NOMO-1 treated with dmso at 0.1 percent for 144 hours (cell line): ENCODE data around the gene ZNF546.
"Not testable (repeated sequence)": the region's sequence is repeated elsewhere in the genome, so short reads cannot be mapped to it uniquely, and the experiment has no call there.

Experiments
- DNase-seq: peaks from one replicate; lab custom pipeline; 2025; ENCODE audit not compliant: unreplicated experiment; lab: John Stamatoyannopoulos, UW

Gene ZNF546

DNA sequence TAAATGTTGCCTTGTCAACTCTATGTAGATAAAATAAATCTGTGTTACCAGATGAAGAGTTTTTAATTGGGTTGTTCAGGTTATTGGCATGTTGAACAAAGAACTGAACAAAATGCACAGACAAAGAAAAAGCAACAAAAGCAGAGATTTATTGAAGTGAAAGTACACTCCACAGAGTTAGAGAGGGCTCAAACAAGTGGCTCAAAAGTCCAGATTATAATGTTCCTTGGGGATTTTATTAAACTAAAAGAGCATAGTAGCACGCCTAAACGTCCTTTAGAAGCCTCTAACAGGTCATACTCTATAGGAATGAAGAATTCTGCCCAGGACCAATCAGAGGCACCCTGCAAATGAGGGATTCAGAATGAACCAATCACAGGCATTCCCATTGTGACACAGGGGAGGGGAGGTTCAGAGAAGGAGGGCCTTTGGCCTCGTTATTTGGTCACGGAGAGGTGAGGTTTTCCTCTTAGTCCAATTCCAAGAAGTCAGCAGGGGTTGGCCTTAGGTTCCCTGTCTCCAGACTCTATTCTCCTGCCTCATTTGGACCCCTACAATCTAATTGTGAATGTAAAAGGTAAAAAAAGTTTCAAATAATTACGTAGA is 13.1 kb upstream of the ZNF546 start:
- no peak for DNase-seq

DNA sequence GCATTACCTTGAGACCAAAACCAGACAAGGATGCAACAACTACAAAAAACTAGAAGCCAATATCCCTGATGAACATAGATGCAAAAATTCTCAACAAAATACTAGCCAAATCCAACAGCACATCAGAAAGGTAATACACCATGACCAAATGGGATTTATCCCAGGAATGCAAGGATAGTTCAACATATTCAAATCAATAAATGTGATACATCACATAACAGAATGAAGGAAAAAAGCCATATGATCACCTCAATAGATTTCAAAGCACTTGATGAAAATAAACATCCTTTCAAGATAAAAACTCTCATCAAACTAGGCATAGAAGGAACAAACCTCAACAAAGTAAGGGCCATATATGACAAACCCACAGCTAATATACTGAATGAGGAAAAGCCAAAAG is 10.2 kb upstream of the ZNF546 start:
- DNase-seq: no peak

GRCh38 chr19:39987167-39987566 is 9.7 kb upstream of the ZNF546 start:
- no peak for DNase-seq

DNA sequence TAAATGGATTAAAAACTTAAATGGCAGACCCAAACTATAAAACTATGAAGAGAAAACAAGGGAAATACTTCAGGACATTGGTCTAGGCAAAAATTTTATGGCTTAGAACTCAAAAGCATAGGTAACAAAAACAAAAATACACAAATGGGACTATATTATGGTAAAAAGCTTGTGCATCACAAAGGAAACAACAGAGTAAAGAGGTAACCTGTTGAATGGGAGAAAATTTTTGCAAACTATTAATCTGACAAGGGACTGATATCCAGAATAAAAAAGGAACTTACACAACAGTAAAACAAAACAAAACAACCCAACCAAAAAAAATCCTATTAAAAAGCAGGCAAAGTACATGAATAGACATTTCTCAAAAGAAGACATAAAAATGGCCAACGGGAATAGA is 9.3 kb upstream of the ZNF546 start:
- no peak for DNase-seq

DNA sequence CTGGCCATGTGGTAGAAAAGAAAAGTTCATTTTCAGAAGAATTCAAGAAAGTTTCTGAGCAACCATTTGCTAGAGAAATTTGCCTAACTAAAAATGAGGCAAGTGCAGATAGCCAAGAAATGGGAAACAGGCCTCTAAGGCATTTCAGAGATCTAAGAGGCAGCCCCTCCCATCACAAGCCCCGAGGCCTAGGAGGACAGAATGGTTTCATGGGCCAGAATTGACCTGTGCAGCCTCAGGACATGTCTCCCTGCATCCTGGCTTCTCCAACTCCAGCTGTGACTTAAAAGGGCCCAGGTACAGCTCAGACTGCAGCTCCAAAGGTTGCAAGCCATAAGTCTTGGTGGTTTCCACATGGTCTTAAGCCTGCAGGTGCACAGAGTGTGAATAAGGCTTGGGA is 3.3 kb upstream of the ZNF546 start:
- DNase-seq: no peak

DNA sequence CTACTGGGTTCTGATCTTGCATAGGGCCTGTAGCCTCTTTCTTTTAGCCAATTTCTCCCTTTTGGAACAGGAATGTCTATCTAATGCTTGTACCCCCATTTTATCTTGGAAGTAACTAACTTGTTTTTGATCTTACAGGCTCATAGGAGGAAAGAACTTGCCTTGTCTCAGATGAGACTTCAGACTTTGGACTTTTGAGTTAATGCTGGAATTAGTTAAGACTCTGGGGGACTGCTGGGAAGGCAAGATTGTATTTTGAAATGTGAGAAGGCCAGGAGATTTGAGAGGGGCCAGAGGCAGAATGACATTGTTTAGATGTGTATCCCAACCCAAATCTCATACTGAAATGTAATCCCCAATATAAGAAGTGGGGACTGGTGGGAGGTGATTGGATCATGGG is 2.5 kb upstream of the ZNF546 start:
- DNase-seq: no peak

- DNase-seq: no peak
These were observed 1.1 kb upstream of the ZNF546 start for GRCh38 chr19:39995794-39996193.

DNA sequence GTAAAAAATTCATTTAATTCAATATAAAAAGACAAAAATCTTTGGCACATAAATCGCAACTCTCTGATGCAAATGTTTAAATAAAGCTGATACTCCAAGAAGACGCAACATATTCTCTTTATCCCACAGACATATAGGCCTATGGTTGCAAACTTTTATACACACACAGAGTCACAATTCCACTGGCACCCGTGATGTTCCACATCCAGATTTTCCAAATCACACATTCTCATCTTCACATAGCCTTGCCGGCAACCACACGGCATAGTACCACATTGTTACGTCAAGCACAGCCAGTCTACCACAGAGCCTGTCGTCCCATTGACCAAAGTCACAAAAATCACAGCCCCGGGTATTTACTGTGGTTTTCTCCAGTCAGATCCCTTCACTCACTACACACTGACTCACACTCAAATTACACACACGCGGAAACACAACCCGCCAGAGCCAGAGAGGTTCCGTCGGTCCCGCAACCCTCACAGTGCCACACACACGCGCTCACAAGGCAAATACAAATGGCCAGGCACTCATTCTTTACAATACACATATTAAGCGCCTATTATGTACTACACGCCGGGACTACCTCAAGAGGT is 546 bp upstream of the ZNF546 start:
- DNase-seq: peak; percentile 77

- DNase-seq: no peak
These were observed 867 bp downstream of the ZNF546 start for GRCh38 chr19:39997638-39998216.

GRCh38 chr19:39998501-39998900 is 1.6 kb downstream of the ZNF546 start:
- DNase-seq: no peak

DNA sequence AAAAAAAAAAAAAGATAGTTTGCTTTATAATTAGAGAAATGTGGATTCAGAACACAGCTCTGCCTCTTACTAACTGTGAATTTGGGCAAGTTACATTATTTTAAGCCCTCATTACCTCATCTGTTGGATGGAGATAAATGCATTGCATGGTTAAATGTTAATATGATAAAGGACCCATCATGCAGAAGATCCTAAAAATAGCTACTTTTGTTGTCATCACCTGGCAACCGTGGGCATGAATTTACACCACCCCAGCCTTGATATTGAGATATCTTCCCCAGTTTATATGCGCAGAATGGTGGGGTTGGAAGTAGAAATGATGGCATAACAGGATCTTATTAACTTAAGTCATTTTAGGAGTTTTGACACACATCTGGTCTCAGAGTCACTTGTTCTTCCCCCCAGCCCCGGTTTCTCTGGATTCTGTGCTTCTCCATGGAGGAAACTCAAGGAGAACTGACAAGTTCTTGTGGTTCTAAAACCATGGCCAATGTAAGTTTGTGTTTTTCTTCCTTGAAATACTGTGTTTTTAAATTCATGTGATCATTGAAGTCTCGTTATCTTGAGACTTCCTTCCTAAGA is 8.9 kb downstream of the ZNF546 start:
- no peak for DNase-seq

DNA sequence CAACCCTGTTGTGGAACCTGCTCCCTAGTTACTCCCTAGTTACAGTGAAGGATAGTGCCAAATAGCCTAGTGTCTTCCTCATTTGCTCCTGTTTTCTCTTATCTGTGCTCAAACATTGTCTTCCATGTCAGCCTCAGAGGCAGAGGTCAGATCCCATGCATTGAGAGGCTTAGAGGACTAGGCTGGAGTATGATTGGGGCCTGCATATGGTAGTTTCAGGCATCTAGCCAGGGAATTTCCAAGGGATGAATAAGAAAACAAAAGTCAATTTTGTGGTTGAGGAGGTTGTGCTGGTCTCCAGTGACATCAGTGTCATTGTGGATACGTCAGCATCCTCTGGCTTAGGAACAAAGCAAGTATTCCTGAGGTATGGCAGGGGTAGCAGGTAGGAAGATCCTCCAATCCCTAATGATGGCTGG is 9.4 kb downstream of the ZNF546 start:
- DNase-seq: no peak

DNA sequence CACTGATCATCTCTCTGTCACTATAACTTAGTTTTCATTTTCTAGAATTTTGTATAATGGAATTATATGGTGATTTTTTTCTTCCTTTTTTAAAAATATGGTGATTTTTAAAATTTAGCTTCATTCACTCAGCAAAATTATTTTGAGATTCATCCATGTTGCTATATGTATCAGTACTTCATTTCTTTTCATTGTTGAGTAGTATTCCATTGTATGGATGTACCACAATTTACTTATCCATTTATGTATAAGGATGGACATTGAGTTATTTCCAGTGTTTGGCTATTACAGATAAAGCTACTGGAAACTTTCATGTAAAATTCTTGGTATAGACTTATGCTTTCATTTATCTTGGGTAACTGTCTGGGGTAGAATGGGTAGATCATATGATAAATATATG is 12.8 kb downstream of the ZNF546 start:
- DNase-seq: no peak

DNA sequence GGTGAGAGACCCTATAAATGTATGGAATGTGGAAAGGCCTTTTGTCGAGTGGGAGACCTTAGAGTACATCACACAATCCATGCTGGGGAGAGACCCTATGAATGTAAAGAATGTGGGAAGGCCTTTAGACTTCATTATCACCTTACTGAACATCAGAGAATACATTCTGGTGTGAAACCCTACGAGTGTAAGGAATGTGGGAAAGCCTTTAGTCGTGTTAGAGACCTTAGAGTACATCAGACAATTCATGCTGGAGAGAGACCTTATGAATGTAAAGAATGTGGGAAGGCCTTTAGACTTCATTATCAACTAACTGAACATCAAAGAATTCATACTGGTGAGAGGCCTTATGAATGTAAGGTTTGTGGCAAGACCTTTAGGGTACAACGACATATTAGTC is 17.1 kb downstream of the ZNF546 start:
- no peak for DNase-seq

- no peak for DNase-seq
These were observed 27.1 kb downstream of the ZNF546 start for GRCh38 chr19:40023969-40024368.

DNA sequence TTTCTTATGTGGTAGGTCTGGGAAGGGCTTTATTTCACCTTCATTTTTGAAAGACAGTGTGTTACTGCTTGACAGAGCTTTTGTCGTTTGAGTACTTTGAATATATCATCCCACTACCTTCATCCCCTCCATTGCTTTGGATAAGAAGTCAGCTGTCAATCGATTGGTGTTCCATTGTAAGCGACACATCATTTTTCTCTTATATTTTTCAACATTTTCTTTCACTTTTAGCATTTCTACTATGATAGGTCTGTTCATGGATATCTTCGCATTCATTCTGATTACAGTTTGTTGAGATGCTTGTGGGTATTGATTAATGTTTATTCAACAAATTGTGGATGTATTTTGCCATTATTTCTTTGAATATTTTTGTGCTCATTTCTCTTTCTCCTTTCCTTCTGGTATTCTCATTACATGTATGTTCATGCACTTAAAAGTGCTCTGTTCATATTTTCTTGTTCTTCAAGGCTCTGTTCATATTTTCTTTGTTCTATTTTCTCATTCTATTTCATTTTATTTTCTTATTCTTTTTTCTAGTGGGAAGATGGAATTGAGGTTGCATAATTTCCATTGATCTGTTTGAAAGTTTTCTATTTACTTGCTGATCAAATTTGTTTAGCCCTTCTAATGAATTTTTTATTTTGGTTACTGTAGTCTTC is 29.2 kb downstream of the ZNF546 start:
- DNase-seq: no peak

GRCh38 chr19:40026597-40026970 is 29.7 kb downstream of the ZNF546 start:
- DNase-seq: no peak

DNA sequence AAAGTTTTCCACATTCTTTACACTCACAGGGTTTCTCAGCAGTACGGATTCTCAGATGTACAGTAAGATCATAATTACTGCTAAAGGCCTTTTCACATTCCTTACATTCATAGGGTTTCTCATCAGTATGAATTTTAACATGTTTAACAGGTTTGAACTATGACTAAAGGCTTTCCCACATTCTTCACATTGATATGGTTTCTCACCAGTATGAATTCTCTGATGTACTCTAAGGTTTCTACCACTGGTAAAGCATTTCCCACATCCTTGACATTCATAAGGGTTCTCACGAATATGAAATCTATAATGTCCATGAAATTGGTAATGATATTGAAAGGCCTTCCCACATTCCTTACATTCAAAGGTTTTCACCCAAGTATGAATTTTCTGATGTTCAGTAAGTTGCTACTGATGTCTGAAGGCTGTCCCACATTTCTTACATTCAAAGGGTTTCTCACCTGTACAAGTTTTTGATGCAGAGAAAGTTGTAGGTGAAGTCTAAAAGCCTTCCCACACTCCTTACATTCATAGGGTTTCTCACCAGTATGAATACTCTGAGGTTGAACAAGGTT is 37.2 kb downstream of the ZNF546 start:
- no peak for DNase-seq

GRCh38 chr19:40035996-40036395 is 39.1 kb downstream of the ZNF546 start:
- no peak for DNase-seq

GRCh38 chr19:40038047-40038446 is 41.2 kb downstream of the ZNF546 start:
- DNase-seq: not testable (repeated sequence)

- not testable (repeated sequence) for DNase-seq
These were observed 44.9 kb downstream of the ZNF546 start for GRCh38 chr19:40041718-40042117.

GRCh38 chr19:40053491-40053890 is 56.6 kb downstream of the ZNF546 start:
- no peak for DNase-seq
